Epithelial cell of proximal tubule (primary cell): ENCODE measurements around the gene ACSL1. TPM values are rescaled to one million over a fixed set of nuclear protein-coding genes. Genes with fewer than 3 reads are reported as not detected.
A peak's percentile ranks its signal among the peaks of the same experiment; 100 is the strongest.

Experiments used
- DNase-seq: peaks from one replicate; pipeline ENCODE4 v3.0.0-alpha.2; 2011; ENCODE audit warnings: low read depth
- H3K4me3 ChIP-seq: 2 replicates; pipeline ENCODE4 v1.5.1; 2011; ENCODE audit warnings: low read depth, mild to moderate bottlenecking, low read length
- CTCF ChIP-seq: conservative IDR thresholded peaks from 2 replicates; pipeline ENCODE4 v1.5.1; 2012; ENCODE audit warnings: low read depth, mild to moderate bottlenecking, low read length
- total RNA-seq: library from RNA; depleted of rRNA; stranded (reverse); fragments of >200 nt; gene quantifications from 2 replicates; pipeline ENCODE4 v1.2.3, GENCODE V29; 2015

The ACSL1 gene
- 18.5 and 27.5 TPM in 2 replicates for total RNA-seq

GRCh38 chr4:184825896-184826690 is at the start of gene ACSL1:
Gene ACSL1 (minus strand): TSS chr4:184825968. CDS start chr4:184803514, 22,454 bp downstream.
- DNase-seq, result no peak
- peak within 1 kb of the TSS; percentile 69 for H3K4me3 ChIP-seq
- TF ChIP-seq CTCF, result no peak

GRCh38 chr4:184873054-184873453 is 47.3 kb upstream of the ACSL1 start:
- no peak for TF ChIP-seq CTCF
- no peak for DNase-seq
- no peak overlapping the region for H3K4me3 ChIP-seq

- no peak for TF ChIP-seq CTCF
- DNase-seq, result no peak
- no peak overlapping the region for H3K4me3 ChIP-seq
These were observed 45.0 kb upstream of the ACSL1 start for GRCh38 chr4:184870718-184871117.

- no peak overlapping the region for H3K4me3 ChIP-seq
- no peak for DNase-seq
- no peak for TF ChIP-seq CTCF
These were observed 42.9 kb upstream of the ACSL1 start for GRCh38 chr4:184868623-184869022.

- TF ChIP-seq CTCF, result no peak
- H3K4me3 ChIP-seq, result no peak overlapping the region
- no peak for DNase-seq
These were observed 38.1 kb upstream of the ACSL1 start for GRCh38 chr4:184863916-184864315.

- DNase-seq, result no peak
- H3K4me3 ChIP-seq, result no peak overlapping the region
- TF ChIP-seq CTCF, result no peak
These were observed 35.3 kb upstream of the ACSL1 start for GRCh38 chr4:184861047-184861446.
